Mesenchymal stem cell (in vitro differentiated cells and primary cell): ENCODE measurements around the gene MRLN.

Experiments
- DNase-seq: peaks from one replicate; pipeline ENCODE4 v3.0.0-alpha.2; 2013
- H2AFZ ChIP-seq: one replicate; pipeline ENCODE4 v1.6.1; 2013; ENCODE audit warnings: low read depth, mild to moderate bottlenecking, control low read depth, inconsistent platforms, low read length, moderate library complexity
- H2AK5ac ChIP-seq: 2 replicates; pipeline ENCODE4 v1.6.1; 2013; ENCODE audit warnings: low read length, moderate library complexity, mild to moderate bottlenecking, inconsistent platforms; ENCODE audit not compliant: severe bottlenecking
- H2BK120ac ChIP-seq: one replicate; pipeline ENCODE4 v1.6.1; 2013; ENCODE audit warnings: low read depth, mild to moderate bottlenecking, inconsistent platforms, low read length, moderate library complexity
- H2BK12ac ChIP-seq, 2 experiments: one replicate each; pipeline ENCODE4 v1.6.1; 2013; ENCODE audit warnings: inconsistent platforms in 2 of 2, low read length in 2 of 2, mild to moderate bottlenecking in 2 of 2, moderate library complexity in 2 of 2, control low read depth in 1 of 2
- H2BK15ac ChIP-seq: one replicate; pipeline ENCODE4 v1.6.1; 2013; ENCODE audit warnings: mild to moderate bottlenecking, low read depth, inconsistent platforms; ENCODE audit not compliant: poor library complexity, severe bottlenecking
- H2BK5ac ChIP-seq: 2 replicates; pipeline ENCODE4 v1.6.1; 2013; ENCODE audit warnings: low read depth, mild to moderate bottlenecking, low read length, control low read depth, inconsistent platforms; ENCODE audit not compliant: poor library complexity, severe bottlenecking
- H3K14ac ChIP-seq, 2 experiments: one replicate each; pipeline ENCODE4 v1.6.1; 2013; ENCODE audit warnings: inconsistent platforms in 2 of 2, low read length in 2 of 2, control low read depth in 1 of 2, mild to moderate bottlenecking in 1 of 2, moderate library complexity in 1 of 2
- H3K18ac ChIP-seq, 2 experiments: one replicate each; pipeline ENCODE4 v1.6.1; 2013; ENCODE audit warnings: inconsistent platforms in 2 of 2, low read length in 2 of 2, control low read depth in 1 of 2, low read depth in 1 of 2, mild to moderate bottlenecking in 1 of 2
- H3K23ac ChIP-seq, 2 experiments: one replicate each; pipeline ENCODE4 v1.6.1; 2013; ENCODE audit warnings: inconsistent platforms in 2 of 2, low read length in 2 of 2, mild to moderate bottlenecking in 2 of 2, moderate library complexity in 2 of 2, control low read depth in 1 of 2
- H3K27ac ChIP-seq: 2 replicates; pipeline ENCODE4 v1.5.1; 2013; ENCODE audit warnings: mild to moderate bottlenecking, moderate library complexity, low read length, control low read depth, inconsistent platforms; ENCODE audit not compliant: poor library complexity, severe bottlenecking
- H3K27me3 ChIP-seq, 2 experiments: 2 replicates each; pipeline versions ENCODE4 v1.6.1 to v1.7.0; 2013; ENCODE audit warnings: low read length in 2 of 2, mild to moderate bottlenecking in 2 of 2, moderate library complexity in 2 of 2, control low read depth in 1 of 2, inconsistent platforms in 1 of 2; ENCODE audit not compliant: control insufficient read depth in 1 of 2, insufficient read depth in 1 of 2
- H3K36me3 ChIP-seq, 2 experiments: 2 replicates each; pipeline versions ENCODE4 v1.6.1 to v1.7.0; 2013; ENCODE audit warnings: low read length in 2 of 2, control low read depth in 1 of 2, inconsistent platforms in 1 of 2, low read depth in 1 of 2, mild to moderate bottlenecking in 1 of 2; ENCODE audit not compliant: insufficient read depth in 2 of 2, control insufficient read depth in 1 of 2
- H3K4ac ChIP-seq, 2 experiments: one replicate each; pipeline ENCODE4 v1.6.1; 2013; ENCODE audit warnings: inconsistent platforms in 2 of 2, low read length in 2 of 2, mild to moderate bottlenecking in 2 of 2, moderate library complexity in 2 of 2, control low read depth in 1 of 2, low read depth in 1 of 2
- H3K4me1 ChIP-seq: 2 replicates; pipeline ENCODE4 v1.6.1; 2013; ENCODE audit warnings: low read depth, low read length, control low read depth; ENCODE audit not compliant: control insufficient read depth, insufficient read depth
- H3K4me2 ChIP-seq: 2 replicates; pipeline ENCODE4 v1.6.1; 2013; ENCODE audit warnings: low read length, mild to moderate bottlenecking, inconsistent platforms; ENCODE audit not compliant: poor library complexity, severe bottlenecking
- H3K4me3 ChIP-seq, 2 experiments: 2 replicates each; pipeline versions ENCODE4 v1.5.1 to v1.7.0; 2013; ENCODE audit warnings: low read length in 2 of 2, mild to moderate bottlenecking in 2 of 2, control low read depth in 1 of 2, low read depth in 1 of 2; ENCODE audit not compliant: insufficient read depth in 1 of 2
- H3K79me1 ChIP-seq: replicated peaks from 2 replicates; pipeline ENCODE4 v1.6.1; 2013; ENCODE audit warnings: mild to moderate bottlenecking, control low read depth, low read length, inconsistent platforms; ENCODE audit not compliant: poor library complexity, severe bottlenecking
- H3K9ac ChIP-seq: 2 replicates; pipeline ENCODE4 v1.7.0; 2013; ENCODE audit warnings: mild to moderate bottlenecking, low read length, moderate library complexity
- H3K9me3 ChIP-seq: 2 replicates; pipeline ENCODE4 v1.7.0; 2013; ENCODE audit warnings: mild to moderate bottlenecking, low read length; ENCODE audit not compliant: control insufficient read depth
- H4K8ac ChIP-seq: one replicate; pipeline ENCODE4 v1.6.1; 2013; ENCODE audit warnings: inconsistent platforms, mild to moderate bottlenecking, low read length, moderate library complexity
- H4K91ac ChIP-seq: one replicate; pipeline ENCODE4 v1.6.1; 2013; ENCODE audit warnings: mild to moderate bottlenecking, low read length, inconsistent platforms
- WGBS: methylation state at CpG from one replicate; pipeline ENCODE4 v1.1.7; 2013; ENCODE audit warnings: mixed read lengths; 5-methylcytosine and 5-hydroxymethylcytosine counted together

Gene MRLN

DNA sequence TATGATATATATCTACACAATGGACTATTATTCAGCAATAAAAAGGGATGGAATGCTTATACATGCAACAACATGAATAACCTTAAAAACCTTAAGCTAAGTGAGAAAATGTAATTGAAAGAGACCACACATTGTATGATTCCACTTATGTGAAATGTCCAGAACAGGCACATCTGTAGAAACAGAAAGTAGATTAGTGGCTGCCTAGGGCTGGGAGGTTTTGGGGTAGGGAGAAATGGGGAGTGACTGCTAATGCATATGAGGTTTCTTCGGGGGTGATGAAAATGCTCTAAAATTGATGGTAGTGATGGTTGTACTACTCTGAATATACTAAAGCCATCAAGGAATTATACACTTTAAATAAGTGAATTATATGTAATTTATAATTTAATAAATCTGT, 58.3 kb downstream of the MRLN start:
- Histone ChIP-seq H3K4me2 (no peak overlapping the region), H3K23ac (no peak overlapping the region), H2BK12ac (no peak overlapping the region), H2BK120ac (no peak overlapping the region), H3K18ac (no peak overlapping the region), H2AK5ac (no peak overlapping the region), H3K4me3 (no peak overlapping the region), H3K36me3 (no peaks in the 10 kb centered on the region), H4K91ac (no peak overlapping the region), H2AFZ (no peak overlapping the region), H3K4ac (no peak overlapping the region), H4K8ac (no peak overlapping the region), H3K9ac (no peak overlapping the region), H2BK15ac (no peak overlapping the region), H3K27ac (no peak overlapping the region), H3K4me1 (no peaks in the 10 kb centered on the region), H3K9me3 (no peaks in the 10 kb centered on the region), H3K79me1 (no peaks in the 10 kb centered on the region), H3K27me3 (peaks cover 4 to 14% of the 10 kb centered on the region in 2 experiments), H3K14ac (no peak overlapping the region), H2BK5ac (no peak overlapping the region)
- no CpG with 5 or more reads among the region's 1 CpG for WGBS
- DNase-seq: no peak

DNA sequence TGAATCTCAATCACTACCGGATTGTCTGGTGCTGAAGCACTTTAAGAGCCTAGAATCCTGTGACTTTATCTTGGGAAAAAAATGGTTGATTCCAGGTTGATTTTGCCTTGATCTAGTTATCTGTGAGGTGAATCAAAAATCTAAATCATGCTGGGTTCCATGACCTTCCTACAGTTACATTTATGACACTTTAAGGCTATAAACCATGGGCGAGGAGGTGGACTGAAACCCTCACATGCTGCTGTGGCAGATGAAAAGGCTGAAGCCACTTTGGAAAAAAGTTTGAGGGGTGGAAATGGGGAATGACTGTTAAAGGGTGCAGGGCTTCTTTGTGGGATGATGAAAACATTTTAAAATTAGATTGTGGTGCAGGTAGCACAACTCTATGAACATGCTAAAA, 61.1 kb downstream of the MRLN start:
- Histone ChIP-seq H3K18ac (no peak overlapping the region), H3K36me3 (no peaks in the 10 kb centered on the region), H4K91ac (no peak overlapping the region), H3K27me3 (no peaks in the 10 kb centered on the region), H2BK120ac (no peak overlapping the region), H3K4me2 (no peak overlapping the region), H3K9ac (no peak overlapping the region), H2BK5ac (no peak overlapping the region), H3K14ac (no peak overlapping the region), H3K27ac (no peak overlapping the region), H2BK12ac (no peak overlapping the region), H2AFZ (no peak overlapping the region), H3K79me1 (no peaks in the 10 kb centered on the region), H3K4ac (no peak overlapping the region), H3K23ac (no peak overlapping the region), H3K4me3 (no peak overlapping the region), H3K9me3 (no peaks in the 10 kb centered on the region), H3K4me1 (no peaks in the 10 kb centered on the region), H2AK5ac (no peak overlapping the region), H4K8ac (no peak overlapping the region), H2BK15ac (no peak overlapping the region)
- 93% methylated on average over 2 of the region's 2 CpGs for WGBS
- no peak for DNase-seq

DNA sequence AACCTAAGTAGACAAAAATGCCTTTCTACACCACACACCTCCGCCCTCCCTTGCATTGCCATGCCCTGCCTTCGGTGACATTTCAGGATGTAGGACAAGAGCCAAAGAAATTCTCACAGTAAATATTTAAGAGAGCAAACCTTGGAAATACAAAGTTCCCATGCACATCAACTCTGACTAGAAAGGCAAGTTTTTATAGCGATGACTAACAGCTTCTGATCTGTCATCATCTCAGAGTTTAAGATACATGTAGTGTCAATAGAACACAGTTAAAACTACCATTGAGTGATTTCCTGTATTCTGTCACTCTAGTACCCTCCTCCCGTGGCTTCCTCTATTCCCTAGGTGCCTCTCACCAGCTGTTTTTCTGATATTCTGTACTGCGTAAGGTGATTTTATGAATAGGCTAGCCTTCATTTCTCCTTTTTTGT, 64.3 kb downstream of the MRLN start:
- WGBS: 93% methylated on average over 5 of the region's 5 CpGs

DNA sequence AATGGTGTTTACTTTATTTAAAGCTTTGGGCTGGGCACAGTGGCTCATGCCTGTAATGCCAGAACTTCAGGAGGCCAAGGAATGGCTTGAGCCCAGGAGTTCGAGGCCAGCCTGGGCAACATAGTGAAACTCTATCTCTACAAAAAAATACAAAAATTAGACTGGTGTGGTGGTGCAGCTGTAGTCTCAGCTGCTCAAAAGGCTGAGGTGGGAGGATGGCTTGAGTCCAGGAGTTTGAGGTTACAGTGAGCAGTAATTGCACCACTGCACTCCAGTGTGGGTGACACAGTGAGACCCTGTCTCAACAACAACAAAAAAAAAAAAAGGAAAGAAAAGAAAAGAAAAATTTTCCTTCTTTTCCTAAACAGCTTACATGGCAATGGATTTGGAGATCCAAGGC, 65.6 kb downstream of the MRLN start:
- Histone ChIP-seq H2AFZ (no peak overlapping the region), H3K23ac (no peak overlapping the region), H3K18ac (no peak overlapping the region), H3K27me3 (no peaks in the 10 kb centered on the region), H2BK120ac (no peak overlapping the region), H3K9me3 (no peaks in the 10 kb centered on the region), H3K14ac (no peak overlapping the region), H3K9ac (no peak overlapping the region), H4K8ac (no peak overlapping the region), H3K79me1 (no peaks in the 10 kb centered on the region), H2BK5ac (no peak overlapping the region), H4K91ac (no peak overlapping the region), H3K4me2 (no peak overlapping the region), H2BK15ac (no peak overlapping the region), H3K4me1 (no peaks in the 10 kb centered on the region), H3K4ac (no peak overlapping the region), H3K36me3 (no peaks in the 10 kb centered on the region), H3K4me3 (no peak overlapping the region), H3K27ac (no peak overlapping the region), H2BK12ac (no peak overlapping the region), H2AK5ac (no peak overlapping the region)
- DNase-seq: no peak
- WGBS: no CpG with 5 or more reads among the region's 1 CpG

More for the DNA sequence above, 64.3 kb downstream of the MRLN start:
- H3K23ac ChIP-seq: no peak overlapping the region
- H3K27me3 ChIP-seq: no peaks in the 10 kb centered on the region
- H2AK5ac ChIP-seq: no peak overlapping the region
- H2BK12ac ChIP-seq: no peak overlapping the region
- no peaks in the 10 kb centered on the region for H3K79me1 ChIP-seq
- no peak overlapping the region for H4K8ac ChIP-seq
- no peak overlapping the region for H2AFZ ChIP-seq
- H3K18ac ChIP-seq: no peak overlapping the region
- H4K91ac ChIP-seq: no peak overlapping the region
- no peak overlapping the region for H2BK120ac ChIP-seq
- no peak overlapping the region for H3K4me2 ChIP-seq
- H3K36me3 ChIP-seq: no peaks in the 10 kb centered on the region
- no peak overlapping the region for H3K14ac ChIP-seq
- no peak overlapping the region for H3K4ac ChIP-seq
- H3K27ac ChIP-seq: no peak overlapping the region
- H3K9me3 ChIP-seq: no peaks in the 10 kb centered on the region
- H3K9ac ChIP-seq: no peak overlapping the region
- H3K4me1 ChIP-seq: no peaks in the 10 kb centered on the region
- H3K4me3 ChIP-seq: no peak overlapping the region
- no peak for DNase-seq
- H2BK15ac ChIP-seq: no peak overlapping the region
- no peak overlapping the region for H2BK5ac ChIP-seq
